ENCODE results near the gene ADAMTS15. TPM values are rescaled to one million over a fixed set of nuclear protein-coding genes. Genes with fewer than 3 reads are reported as not detected.

ADAMTS15 gene
- total and polyA plus RNA-seq, 10 of the 15 experiments (the other 5 are each of a cell fraction or from before 2014, with no cell fraction given): not detected

DNA sequence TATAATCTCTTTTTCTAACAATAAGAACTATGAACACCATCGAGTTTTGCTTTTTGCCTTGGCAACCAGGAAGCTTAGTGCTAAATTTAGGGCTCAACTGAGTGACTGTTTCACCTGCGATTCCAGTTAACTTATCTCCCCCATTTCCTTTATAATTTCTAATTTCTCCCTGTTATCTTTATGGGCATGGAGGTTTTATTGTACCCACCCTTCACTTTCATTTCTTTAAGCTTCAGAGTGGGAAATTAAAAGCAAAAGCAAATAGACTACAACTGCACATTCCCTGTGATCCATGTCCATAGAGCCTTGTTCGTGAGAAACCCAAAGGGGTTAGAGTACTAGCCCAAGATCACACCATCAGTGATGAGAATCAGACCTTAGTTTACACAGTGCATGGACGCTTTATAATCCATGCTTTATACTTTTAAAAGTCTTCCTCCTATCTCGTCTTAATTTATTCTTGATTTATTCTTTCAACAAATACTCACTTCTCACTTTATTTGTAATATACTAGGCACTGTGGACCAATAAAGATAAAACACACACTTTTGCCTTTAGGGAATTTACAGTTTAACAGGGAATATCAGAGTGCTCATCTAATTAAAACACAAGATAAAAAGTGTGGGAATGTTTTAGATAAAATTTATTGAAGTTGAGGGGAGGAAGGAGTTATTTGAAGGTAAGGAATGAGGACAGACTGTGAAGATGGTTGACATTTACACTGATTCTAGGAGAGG lies 40.6 kb downstream of the ADAMTS15 start:
- POLR2A ChIA-PET: no interaction called here
- no peak for DNase-seq (ENCODE audit: low read depth, low spot score)
- Histone ChIP-seq H3K36me3 (ENCODE audit: control insufficient read depth in 2 of 2, insufficient read depth in 2 of 2, low read length in 1 of 2) (no peaks in the 10 kb centered on the region), H3K27me3 (replicated peaks in 1 of 2; ENCODE audit: control insufficient read depth in 2 of 2, insufficient read depth in 2 of 2, low read length in 1 of 2) (no peaks in the 10 kb centered on the region; a peak in 2 of 4 replicates), H4K20me1 (ENCODE audit: control insufficient read depth, insufficient read depth) (no peaks in the 10 kb centered on the region), H3K4me3 (no peak overlapping the region), H3K9me3 (replicated peaks; ENCODE audit: control insufficient read depth, insufficient read depth, low read length) (no peaks in the 10 kb centered on the region), H3K9ac (ENCODE audit: control insufficient read depth, insufficient read depth, low read length) (no peak overlapping the region), H2AFZ (ENCODE audit: control insufficient read depth, low read depth, low read length) (no peak overlapping the region), H3K4me1 (ENCODE audit: control insufficient read depth, insufficient read depth, low read length) (no peaks in the 10 kb centered on the region), H3K79me2 (ENCODE audit: control insufficient read depth, insufficient read depth, low read length) (no peaks in the 10 kb centered on the region), H3K4me2 (ENCODE audit: control insufficient read depth, insufficient read depth) (no peak overlapping the region), H3K27ac (ENCODE audit: control insufficient read depth, insufficient read depth) (no peak overlapping the region)
- SMC1A ChIA-PET (ENCODE audit: uncharacterized antibody, unreplicated experiment): no interaction called here
- no peak for ATAC-seq
- 9% methylated on average over 5 of the region's 5 CpGs for WGBS (ENCODE audit: insufficient coverage, insufficient replicate concordance, low lambda C conversion rate, missing lambda C conversion rate)
- no TSS peak for BruUV-seq (replicated peaks)
- in situ Hi-C loops (cut with MboI): no loop called here
- CTCF ChIA-PET: no interaction called here
- RAD21 ChIA-PET (ENCODE audit: unreplicated experiment): no interaction called here
- TF ChIP-seq ZNF384 (IDR thresholded peaks at IDR 0.05; ENCODE audit: borderline replicate concordance, low read depth, low read length) (no peak), REST (IDR thresholded peaks at IDR 0.05; ENCODE audit: low read depth, low read length) (no peak), ESRRA (IDR thresholded peaks at IDR 0.05; ENCODE audit: low read length) (no peak), POLR2A (IDR thresholded peaks at IDR 0.05; ENCODE audit: low read depth, low read length) (no peak)
- TF ChIP-seq, protein P1, sequence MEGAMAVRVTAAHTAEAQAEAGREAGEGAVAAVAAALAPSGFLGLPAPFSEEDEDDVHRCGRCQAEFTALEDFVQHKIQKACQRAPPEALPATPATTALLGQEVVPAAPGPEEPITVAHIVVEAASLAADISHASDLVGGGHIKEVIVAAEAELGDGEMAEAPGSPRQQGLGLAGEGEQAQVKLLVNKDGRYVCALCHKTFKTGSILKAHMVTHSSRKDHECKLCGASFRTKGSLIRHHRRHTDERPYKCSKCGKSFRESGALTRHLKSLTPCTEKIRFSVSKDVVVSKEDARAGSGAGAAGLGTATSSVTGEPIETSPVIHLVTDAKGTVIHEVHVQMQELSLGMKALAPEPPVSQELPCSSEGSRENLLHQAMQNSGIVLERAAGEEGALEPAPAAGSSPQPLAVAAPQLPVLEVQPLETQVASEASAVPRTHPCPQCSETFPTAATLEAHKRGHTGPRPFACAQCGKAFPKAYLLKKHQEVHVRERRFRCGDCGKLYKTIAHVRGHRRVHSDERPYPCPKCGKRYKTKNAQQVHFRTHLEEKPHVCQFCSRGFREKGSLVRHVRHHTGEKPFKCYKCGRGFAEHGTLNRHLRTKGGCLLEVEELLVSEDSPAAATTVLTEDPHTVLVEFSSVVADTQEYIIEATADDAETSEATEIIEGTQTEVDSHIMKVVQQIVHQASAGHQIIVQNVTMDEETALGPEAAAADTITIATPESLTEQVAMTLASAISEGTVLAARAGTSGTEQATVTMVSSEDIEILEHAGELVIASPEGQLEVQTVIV (IDR thresholded peaks at IDR 0.05; ENCODE audit: borderline replicate concordance, partially characterized antibody): no peak
- intact Hi-C loops (cut with micrococcal nuclease; ENCODE audit: unreplicated experiment): no loop called here
- FAIRE-seq: no peak
